ENCODE measurements around the gene LRP1B.
"Not testable (repeated sequence)": the region's sequence is repeated elsewhere in the genome, so short reads cannot be mapped to it uniquely, and the experiment has no call there.

Gene LRP1B

GRCh38 chr2:140711867-140712266 is 1418.9 kb downstream of the LRP1B start:
- DNase-seq (ENCODE audit: low read depth in 2 of 2): no peak

- no peak for DNase-seq (ENCODE audit: low read depth in 2 of 2)
Observed at GRCh38 chr2:140701726-140702125, 1429.1 kb downstream of the LRP1B start.

- no peak for DNase-seq (ENCODE audit: low read depth in 2 of 2)
Observed at GRCh38 chr2:140698636-140699035, 1432.2 kb downstream of the LRP1B start.

GRCh38 chr2:140696449-140696848 is 1434.4 kb downstream of the LRP1B start:
- no peak for DNase-seq (ENCODE audit: low read depth in 2 of 2)

GRCh38 chr2:140695155-140695554 is 1435.7 kb downstream of the LRP1B start:
- no peak for DNase-seq (ENCODE audit: low read depth in 2 of 2)

GRCh38 chr2:140687825-140688224 is 1443.0 kb downstream of the LRP1B start:
- no peak for DNase-seq (ENCODE audit: low read depth in 2 of 2)

GRCh38 chr2:140683658-140684057 is 1447.2 kb downstream of the LRP1B start:
- DNase-seq (ENCODE audit: low read depth in 2 of 2): no peak

GRCh38 chr2:140680862-140681261 is 1450.0 kb downstream of the LRP1B start:
- DNase-seq (ENCODE audit: low read depth in 2 of 2): no peak

GRCh38 chr2:140679752-140680151 is 1451.1 kb downstream of the LRP1B start:
- no peak for DNase-seq (ENCODE audit: low read depth in 2 of 2)

- no peak for DNase-seq (ENCODE audit: low read depth in 2 of 2)
Observed at GRCh38 chr2:140669911-140670310, 1460.9 kb downstream of the LRP1B start.

- no peak for DNase-seq (ENCODE audit: low read depth in 2 of 2)
Observed at GRCh38 chr2:140667203-140667602, 1463.6 kb downstream of the LRP1B start.

- no peak for DNase-seq (ENCODE audit: low read depth in 2 of 2)
Observed at GRCh38 chr2:140662504-140662903, 1468.3 kb downstream of the LRP1B start.

- no peak for DNase-seq (ENCODE audit: low read depth in 2 of 2)
Observed at GRCh38 chr2:140658760-140659692, 1471.8 kb downstream of the LRP1B start.

GRCh38 chr2:140657657-140658056 is 1473.2 kb downstream of the LRP1B start:
- DNase-seq (ENCODE audit: low read depth in 2 of 2): no peak

- DNase-seq (ENCODE audit: low read depth in 2 of 2): no peak
Observed at GRCh38 chr2:140654565-140654964, 1476.3 kb downstream of the LRP1B start.

- no peak for DNase-seq (ENCODE audit: low read depth in 2 of 2)
Observed at GRCh38 chr2:140650825-140651224, 1480.0 kb downstream of the LRP1B start.

- not testable (repeated sequence) for DNase-seq (ENCODE audit: low read depth in 2 of 2)
Observed at GRCh38 chr2:140650134-140650533, 1480.7 kb downstream of the LRP1B start.

GRCh38 chr2:140648393-140648792 is 1482.4 kb downstream of the LRP1B start:
- DNase-seq (ENCODE audit: low read depth in 2 of 2): no peak

GRCh38 chr2:140643761-140644187 is 1487.0 kb downstream of the LRP1B start:
- DNase-seq (ENCODE audit: low read depth in 2 of 2): no peak

GRCh38 chr2:140641163-140641562 is 1489.7 kb downstream of the LRP1B start:
- no peak for DNase-seq (ENCODE audit: low read depth in 2 of 2)

- no peak for DNase-seq (ENCODE audit: low read depth in 2 of 2)
Observed at GRCh38 chr2:140639628-140640027, 1491.2 kb downstream of the LRP1B start.

- no peak for DNase-seq (ENCODE audit: low read depth in 2 of 2)
Observed at GRCh38 chr2:140630557-140630956, 1500.3 kb downstream of the LRP1B start.

GRCh38 chr2:140627885-140628284 is 1502.9 kb downstream of the LRP1B start:
- DNase-seq (ENCODE audit: low read depth in 2 of 2): no peak

GRCh38 chr2:140627136-140627535 is 1503.7 kb downstream of the LRP1B start:
- DNase-seq (ENCODE audit: low read depth in 2 of 2): no peak
